HepG2 (cell line): ENCODE results near the gene HOXC11. TPM values are rescaled to one million over a fixed set of nuclear protein-coding genes. Genes with fewer than 3 reads are reported as not detected.

Experiments used
- ATAC-seq: fragments of 200-7000 bp; cut with Tn5 transposase; 3 replicates; pipeline ENCODE4 v1.9.1; 2020; ENCODE audit warnings: mild to moderate bottlenecking, moderate library complexity
- BruUV-seq: library from RNA; stranded (reverse); fragments of 400-500 nt; replicated peaks from 2 replicates; lab custom pipeline; 2021; lab: Mats Ljungman, UMichigan
- CTCF ChIA-PET: fragments of 300-600 bp; formaldehyde crosslinking; extraction: SDS; loops from one replicate; lab custom pipeline; 2021; ENCODE audit warnings: low total read pairs, inconsistent platforms, low intra/inter-chr PET ratio; lab: Yijun Ruan, JAX
- POLR2A ChIA-PET: fragments of 350-600 bp; sonication (Branson Sonifier 250); formaldehyde crosslinking; loops from one replicate; lab custom pipeline; 2020; ENCODE audit warnings: antibody characterized with exemption, inconsistent platforms; lab: Yijun Ruan, JAX
- DNase-seq: peaks from one replicate; pipeline ENCODE4 v3.0.0-alpha.2; 2015; ENCODE audit warnings: low spot score
- FAIRE-seq: peaks from 3 replicates; lab custom pipeline; 2011; peaks lifted over from hg19 to GRCh38; lab: Jason Lieb, UNC
- H2AFZ ChIP-seq: one replicate; pipeline ENCODE4 v1.6.1; 2011; ENCODE audit warnings: low read length, inconsistent platforms
- H3K27ac ChIP-seq: fragments of 300-600 bp; 3 replicates; pipeline ENCODE4 v1.8.0; 2011; ENCODE audit warnings: mixed run types, mild to moderate bottlenecking, mixed read lengths, low read length, inconsistent platforms; ENCODE audit not compliant: insufficient read depth; ENCODE audit errors: extremely low read length
- H3K27me3 ChIP-seq, 2 experiments: fragments of 200-600 bp in 1 of 2; 2 replicates in 1 of 2; 3 replicates in 1 of 2; pipeline versions ENCODE4 v1.6.0 to v1.8.0; 2011; ENCODE audit warnings: low read length in 2 of 2, mild to moderate bottlenecking in 2 of 2, moderate library complexity in 2 of 2, inconsistent platforms in 1 of 2; ENCODE audit not compliant: insufficient read depth in 2 of 2, control insufficient read depth in 1 of 2
- H3K36me3 ChIP-seq, 2 experiments: fragments of 200-600 bp in 1 of 2; replicated peaks in 1 of 2; 2 replicates in 1 of 2; 3 replicates in 1 of 2; pipeline versions ENCODE4 v1.5.1 to v1.8.0; 2011; ENCODE audit warnings: low read length in 2 of 2, inconsistent platforms in 1 of 2; ENCODE audit not compliant: insufficient read depth in 2 of 2, control insufficient read depth in 1 of 2
- H3K4me1 ChIP-seq: 2 replicates; pipeline ENCODE4 v1.5.1; 2012; ENCODE audit warnings: low read length, inconsistent platforms; ENCODE audit not compliant: insufficient read depth
- H3K4me2 ChIP-seq: 2 replicates; pipeline ENCODE4 v1.6.0; 2011; ENCODE audit warnings: low read depth, low read length, inconsistent platforms
- H3K4me3 ChIP-seq, 3 experiments: fragments of 200-600 bp in 1 of 3; sonication (generic), shearing (Covaris generic) in 1 of 3; replicated peaks in 1 of 3; 2 replicates each; pipeline ENCODE4 v1.5.1; 2011 to 2016; ENCODE audit warnings: low read length in 3 of 3, inconsistent platforms in 2 of 3, low read depth in 2 of 3, mild to moderate bottlenecking in 2 of 3, control low read depth in 1 of 3, mixed read lengths in 1 of 3; ENCODE audit not compliant: insufficient read depth in 1 of 3
- H3K79me2 ChIP-seq: one replicate; pipeline ENCODE4 v1.6.1; 2011; ENCODE audit warnings: low read length, inconsistent platforms; ENCODE audit not compliant: insufficient read depth
- H3K9ac ChIP-seq: 2 replicates; pipeline ENCODE4 v1.6.0; 2011; ENCODE audit warnings: mild to moderate bottlenecking, low read depth, low read length, inconsistent platforms; ENCODE audit not compliant: insufficient read depth
- H3K9me3 ChIP-seq: 2 replicates; pipeline ENCODE4 v1.5.1; 2012; ENCODE audit warnings: mild to moderate bottlenecking, low read length
- H4K20me1 ChIP-seq: 2 replicates; pipeline ENCODE4 v1.6.0; 2011; ENCODE audit warnings: inconsistent platforms, mild to moderate bottlenecking, low read length, moderate library complexity; ENCODE audit not compliant: insufficient read depth
- DMAP1 ChIP-seq: IDR thresholded peaks from 2 replicates; pipeline ENCODE4 v1.6.1; 2016
- ETV5 ChIP-seq: IDR thresholded peaks from 2 replicates; pipeline ENCODE4 v1.6.1; 2018; ENCODE audit warnings: missing biosample characterization, missing genetic modification reagents, inconsistent platforms, borderline replicate concordance
- HDAC6 ChIP-seq: fragments of 200-600 bp; sonication (generic); IDR thresholded peaks from 2 replicates; pipeline ENCODE4 v1.7.0; 2017; ENCODE audit warnings: mild to moderate bottlenecking, antibody characterized with exemption, low read length, low read depth
- HNF1B ChIP-seq: sonication (generic); formaldehyde crosslinking; IDR thresholded peaks from 2 replicates; pipeline ENCODE4 v1.5.1; 2020; ENCODE audit warnings: mild to moderate bottlenecking, moderate library complexity, missing genetic modification reagents
- HOXA9 ChIP-seq: sonication (generic); formaldehyde crosslinking; IDR thresholded peaks from 2 replicates; pipeline ENCODE4 v1.8.1; 2022; ENCODE audit warnings: missing genetic modification reagents, mild to moderate bottlenecking, moderate library complexity, borderline replicate concordance
- TEAD3 ChIP-seq: optimal IDR thresholded peaks from 2 replicates; pipeline ENCODE3; 2016; ENCODE audit warnings: borderline replicate concordance
- XRCC5 ChIP-seq: fragments of 200-400 bp; formaldehyde crosslinking; optimal IDR thresholded peaks from 2 replicates; pipeline ENCODE3; 2017; ENCODE audit warnings: mild to moderate bottlenecking, low read length
- ZC3H4 ChIP-seq: sonication (generic); formaldehyde crosslinking; IDR thresholded peaks from 2 replicates; pipeline ENCODE4 v1.4.0; 2020; ENCODE audit warnings: missing genetic modification reagents, borderline replicate concordance
- ZNF138 ChIP-seq: sonication (generic); formaldehyde crosslinking; IDR thresholded peaks from 2 replicates; pipeline ENCODE4 v1.5.0; 2020; ENCODE audit warnings: mild to moderate bottlenecking, low read depth, missing genetic modification reagents
- ZNF17 ChIP-seq: sonication (generic); formaldehyde crosslinking; IDR thresholded peaks from 2 replicates; pipeline ENCODE4 v1.5.0; 2020; ENCODE audit warnings: mild to moderate bottlenecking, missing genetic modification reagents
- ZNF20 ChIP-seq: sonication (generic); formaldehyde crosslinking; IDR thresholded peaks from 2 replicates; pipeline ENCODE4 v1.4.0; 2020; ENCODE audit warnings: mild to moderate bottlenecking, moderate library complexity, missing genetic modification reagents
- ZNF678 ChIP-seq: sonication (generic); formaldehyde crosslinking; IDR thresholded peaks from 2 replicates; pipeline ENCODE4 v1.4.0; 2020; ENCODE audit warnings: mild to moderate bottlenecking, missing genetic modification reagents
- WGBS: methylation state at CpG from one replicate; pipeline ENCODE4 v1.1.6; 2017; ENCODE audit warnings: low lambda C conversion rate; 5-methylcytosine and 5-hydroxymethylcytosine counted together
- in situ Hi-C: cut with HindIII; loops from 2 replicates; pipeline ENCODE4 v1.10.0; 2017; ENCODE audit warnings: low pct_unique_long_range_greater_than_20kb; ENCODE audit not compliant: extremely low pct_ligation_motif_present
- intact Hi-C: fragments of 100-400 bp; cut with micrococcal nuclease; formaldehyde crosslinking; loops from one replicate; pipeline ENCODE4 v1.10.0; 2022; ENCODE audit not compliant: unreplicated experiment
- polyA plus RNA-seq, 8 experiments: library from polyadenylated mRNA; depleted of rRNA in 3 of 8; stranded (reverse) in 7 of 8; unstranded in 1 of 8; fragments of >200 nt; fragmentation: Illumina TruSeq in 4 of 8; extraction: Trizol in 4 of 8; gene quantifications; 2 replicates each; pipeline versions ENCODE4 v1.2.1 to v1.2.3, GENCODE V29; 2011 to 2016; ENCODE audit warnings: low read depth in 4 of 8, missing spikeins in 1 of 8, mixed read lengths in 1 of 8; ENCODE audit not compliant: insufficient read depth in 1 of 8
- total RNA-seq, 5 experiments: library from RNA; depleted of rRNA; stranded (reverse); fragments of >200 nt; fragmentation: Illumina TruSeq; extraction: Trizol; gene quantifications; 2 replicates each; pipeline ENCODE4 v1.2.3, GENCODE V29; 2016; ENCODE audit warnings: low read depth in 1 of 5
- TF ChIP-seq, protein P1 (sequence below): sonication (generic); formaldehyde crosslinking; IDR thresholded peaks from 2 replicates; pipeline ENCODE4 v1.8.1; 2023; ENCODE audit warnings: mild to moderate bottlenecking, inconsistent platforms, moderate library complexity, missing genetic modification reagents, borderline replicate concordance
- TF ChIP-seq, protein P2 (sequence below): sonication (generic); formaldehyde crosslinking; IDR thresholded peaks from 2 replicates; pipeline ENCODE4 v1.5.0; 2020; ENCODE audit warnings: mild to moderate bottlenecking, missing genetic modification reagents, moderate library complexity
- TF ChIP-seq, protein P3 (sequence below): IDR thresholded peaks from 2 replicates; pipeline ENCODE4 v1.6.1; 2016; ENCODE audit warnings: missing biosample characterization, missing genetic modification reagents, low read depth

HOXC11 gene
- total and polyA plus RNA-seq, 2 of the 13 experiments (the other 11 are each of a cell fraction or from before 2014, with no cell fraction given): not detected

DNA sequence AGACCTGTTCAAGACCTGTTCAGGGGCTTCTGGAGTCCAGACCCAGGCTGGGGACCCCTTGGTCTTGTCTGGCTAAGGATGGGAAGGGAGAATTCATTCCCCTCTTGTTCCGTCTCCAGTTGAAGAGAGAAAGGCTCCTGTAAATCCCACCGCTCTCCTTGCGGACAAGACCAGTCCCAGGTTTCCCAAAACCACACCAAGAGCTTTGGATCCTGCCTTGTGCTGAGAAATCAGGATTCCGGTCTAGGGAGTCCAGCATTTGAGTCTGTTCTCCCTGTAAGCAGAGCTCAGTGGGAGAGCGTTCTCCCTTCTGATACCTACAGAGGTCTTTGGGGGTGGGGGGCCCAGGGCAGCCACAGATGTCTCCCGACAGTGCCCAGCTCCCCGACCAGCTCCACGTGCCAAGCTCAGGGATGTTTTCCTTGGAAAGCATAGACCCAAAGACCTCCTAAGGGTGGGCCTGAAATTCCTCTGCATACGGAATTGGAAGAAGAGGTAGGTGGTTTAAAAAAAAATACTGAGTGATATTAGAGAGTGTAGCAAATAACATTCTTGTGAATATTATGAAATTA, 32.4 kb upstream of the HOXC11 start:
- H3K4me1 ChIP-seq: no peaks in the 10 kb centered on the region
- CTCF ChIA-PET: no interaction called here
- no peak overlapping the region for H3K4me2 ChIP-seq
- no peaks in the 10 kb centered on the region for H3K36me3 ChIP-seq
- DNase-seq: no peak
- H3K4me3 ChIP-seq: no peak overlapping the region
- POLR2A ChIA-PET: no interaction called here
- H3K79me2 ChIP-seq: no peaks in the 10 kb centered on the region
- no peaks in the 10 kb centered on the region for H3K9me3 ChIP-seq
- H3K27ac ChIP-seq: no peak overlapping the region
- no peak for TF ChIP-seq DMAP1 (CRISPR knock-in tag)
- no peak for TF ChIP-seq HNF1B (CRISPR knock-in tag)
- no peak for TF ChIP-seq ETV5 (CRISPR knock-in tag)
- TF ChIP-seq HOXA9 (CRISPR knock-in tag): no peak
- TF ChIP-seq, protein P1, sequence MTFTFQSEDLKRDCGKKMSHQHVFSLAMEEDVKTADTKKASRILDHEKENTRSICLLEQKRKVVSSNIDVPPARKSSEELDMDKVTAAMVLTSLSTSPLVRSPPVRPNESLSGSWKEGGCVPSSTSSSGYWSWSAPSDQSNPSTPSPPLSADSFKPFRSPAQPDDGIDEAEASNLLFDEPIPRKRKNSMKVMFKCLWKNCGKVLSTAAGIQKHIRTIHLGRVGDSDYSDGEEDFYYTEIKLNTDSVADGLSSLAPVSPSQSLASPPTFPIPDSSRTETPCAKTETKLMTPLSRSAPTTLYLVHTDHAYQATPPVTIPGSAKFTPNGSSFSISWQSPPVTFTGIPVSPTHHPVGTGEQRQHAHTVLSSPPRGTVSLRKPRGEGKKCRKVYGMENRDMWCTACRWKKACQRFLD (CRISPR knock-in tag): no peak
- no peak for TF ChIP-seq ZNF17
- TF ChIP-seq HDAC6: no peak
- TF ChIP-seq, protein P2, sequence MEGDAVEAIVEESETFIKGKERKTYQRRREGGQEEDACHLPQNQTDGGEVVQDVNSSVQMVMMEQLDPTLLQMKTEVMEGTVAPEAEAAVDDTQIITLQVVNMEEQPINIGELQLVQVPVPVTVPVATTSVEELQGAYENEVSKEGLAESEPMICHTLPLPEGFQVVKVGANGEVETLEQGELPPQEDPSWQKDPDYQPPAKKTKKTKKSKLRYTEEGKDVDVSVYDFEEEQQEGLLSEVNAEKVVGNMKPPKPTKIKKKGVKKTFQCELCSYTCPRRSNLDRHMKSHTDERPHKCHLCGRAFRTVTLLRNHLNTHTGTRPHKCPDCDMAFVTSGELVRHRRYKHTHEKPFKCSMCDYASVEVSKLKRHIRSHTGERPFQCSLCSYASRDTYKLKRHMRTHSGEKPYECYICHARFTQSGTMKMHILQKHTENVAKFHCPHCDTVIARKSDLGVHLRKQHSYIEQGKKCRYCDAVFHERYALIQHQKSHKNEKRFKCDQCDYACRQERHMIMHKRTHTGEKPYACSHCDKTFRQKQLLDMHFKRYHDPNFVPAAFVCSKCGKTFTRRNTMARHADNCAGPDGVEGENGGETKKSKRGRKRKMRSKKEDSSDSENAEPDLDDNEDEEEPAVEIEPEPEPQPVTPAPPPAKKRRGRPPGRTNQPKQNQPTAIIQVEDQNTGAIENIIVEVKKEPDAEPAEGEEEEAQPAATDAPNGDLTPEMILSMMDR (CRISPR knock-in tag): no peak
- TF ChIP-seq ZNF678 (CRISPR knock-in tag): no peak
- TF ChIP-seq ZNF138 (CRISPR knock-in tag): no peak
- TF ChIP-seq XRCC5: no peak
- TF ChIP-seq, protein P3, sequence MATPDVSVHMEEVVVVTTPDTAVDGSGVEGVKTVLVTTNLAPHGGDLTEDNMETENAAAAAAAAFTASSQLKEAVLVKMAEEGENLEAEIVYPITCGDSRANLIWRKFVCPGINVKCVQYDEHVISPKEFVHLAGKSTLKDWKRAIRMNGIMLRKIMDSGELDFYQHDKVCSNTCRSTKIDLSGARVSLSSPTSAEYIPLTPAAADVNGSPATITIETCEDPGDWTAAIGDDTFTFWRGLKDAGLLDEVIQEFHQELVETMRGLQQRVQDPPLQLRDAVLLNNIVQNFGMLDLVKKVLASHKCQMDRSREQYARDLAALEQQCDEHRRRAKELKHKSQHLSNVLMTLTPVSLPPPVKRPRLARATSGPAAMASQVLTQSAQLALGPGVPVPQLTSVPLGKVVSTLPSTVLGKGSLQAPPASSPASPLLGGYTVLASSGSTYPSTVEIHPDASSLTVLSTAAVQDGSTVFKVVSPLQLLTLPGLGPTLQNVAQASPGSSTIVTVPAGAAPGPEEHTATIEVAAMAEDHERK (CRISPR knock-in tag): no peak
- TF ChIP-seq ZC3H4: no peak
- TF ChIP-seq TEAD3 (CRISPR knock-in tag): no peak
- TF ChIP-seq ZNF20: no peak
- TF ChIP-seq, all 625 proteins: peak for 0
- in situ Hi-C loops: loop anchor here (25.0 kb wide), 1 partner anchor 153 kb away; no protein-coding TSS in a partner anchor
- no peak for FAIRE-seq
- H2AFZ ChIP-seq: no peak overlapping the region
- ATAC-seq: no peak
- no peaks in the 10 kb centered on the region for H4K20me1 ChIP-seq
- H3K27me3 ChIP-seq: peaks cover 11 to 88% of the 10 kb centered on the region in 2 experiments
- H3K9ac ChIP-seq: no peak overlapping the region
- WGBS: 6% methylated on average over 7 of the region's 9 CpGs
- BruUV-seq: no TSS peak
- intact Hi-C loops: no loop called here
